HuH-7.5 (cell line): ENCODE data around the gene OGFOD3.
"Not testable (repeated sequence)": the region's sequence is repeated elsewhere in the genome, so short reads cannot be mapped to it uniquely, and the experiment has no call there.

Experiments used
- DNase-seq: peaks from one replicate; pipeline ENCODE4 v3.0.0; 2011; ENCODE audit warnings: low spot score

Gene OGFOD3

DNA sequence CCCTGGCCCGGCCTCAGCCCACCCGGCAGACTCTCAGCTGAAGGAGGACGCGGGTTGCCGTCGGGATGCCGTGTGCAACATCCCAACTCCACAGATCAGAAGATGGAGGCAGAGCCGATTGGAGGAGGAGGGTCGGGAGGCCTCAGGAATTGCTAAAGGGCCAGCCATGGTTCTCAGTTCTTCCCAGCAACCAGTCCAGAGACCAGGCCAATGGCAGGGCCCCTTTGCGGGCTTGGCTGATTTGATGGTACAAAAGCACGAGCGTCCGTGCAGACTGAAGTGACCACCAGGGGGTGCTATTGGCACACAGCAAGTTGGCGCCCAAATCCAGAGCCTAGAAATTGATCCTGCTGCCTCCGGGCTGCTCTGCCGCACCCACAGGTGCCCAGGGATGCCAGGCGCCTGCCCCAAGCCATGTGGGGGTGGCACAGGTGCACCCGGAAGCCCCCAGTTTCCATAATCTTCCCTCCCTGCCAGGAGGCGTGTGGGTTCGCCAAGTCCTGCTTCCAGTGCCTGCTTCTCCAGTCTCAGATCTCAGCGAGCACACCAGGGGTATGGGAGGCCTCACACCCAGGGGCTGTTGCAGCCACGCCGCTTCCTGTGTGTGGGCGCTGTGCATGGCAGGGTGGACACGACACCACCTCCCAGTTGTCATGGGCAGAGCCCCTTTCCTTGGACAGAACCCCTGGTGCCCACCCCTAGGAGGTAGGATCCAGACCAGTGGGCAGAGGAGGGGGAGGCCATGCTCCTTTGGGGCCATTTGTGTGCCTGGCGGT is 66.5 kb downstream of the OGFOD3 start:
- peak; percentile 81 for DNase-seq

GRCh38 chr17:82351254-82351712 is 67.1 kb downstream of the OGFOD3 start:
- no peak for DNase-seq

DNA sequence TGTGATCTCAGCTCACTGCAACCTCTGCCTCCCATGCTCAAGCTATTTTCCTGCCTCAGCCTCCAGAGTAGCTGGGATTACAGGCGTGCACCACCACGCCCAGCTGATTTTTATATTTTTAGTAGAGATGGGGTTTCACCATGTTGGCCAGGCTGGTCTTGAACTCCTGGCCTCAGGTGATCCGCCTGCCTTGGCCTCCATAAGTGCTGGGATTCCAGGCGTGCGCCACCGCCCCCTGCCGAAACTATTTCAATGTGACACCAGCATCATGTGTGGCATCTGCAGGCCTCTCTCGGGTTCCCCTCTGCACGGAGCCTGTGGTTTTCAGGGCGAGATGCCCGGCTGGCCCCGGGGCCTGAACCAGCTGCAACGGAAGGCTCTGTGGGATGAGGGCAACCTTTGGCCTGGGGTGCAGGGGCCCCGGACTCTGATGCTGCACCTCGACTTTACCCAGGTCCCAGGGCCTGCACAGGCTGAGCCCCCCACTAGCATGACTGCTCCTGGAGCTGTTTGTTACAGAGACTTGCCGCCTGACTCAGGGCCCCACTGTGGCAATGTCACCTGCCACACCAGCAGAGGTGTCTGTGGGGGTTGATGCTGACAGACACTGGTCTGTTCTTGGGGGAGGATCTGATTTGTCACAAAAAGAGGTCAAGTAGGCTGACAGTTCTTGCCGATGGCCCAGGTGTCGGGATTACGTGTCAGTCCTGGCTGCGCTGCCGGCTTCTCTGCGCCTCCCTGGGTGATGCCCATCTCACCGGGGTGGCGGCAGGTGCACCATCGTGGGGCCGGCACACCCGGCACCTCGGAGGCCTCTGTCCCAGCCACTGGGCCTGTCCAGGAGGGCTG is 68.0 kb downstream of the OGFOD3 start:
- no peak for DNase-seq

DNA sequence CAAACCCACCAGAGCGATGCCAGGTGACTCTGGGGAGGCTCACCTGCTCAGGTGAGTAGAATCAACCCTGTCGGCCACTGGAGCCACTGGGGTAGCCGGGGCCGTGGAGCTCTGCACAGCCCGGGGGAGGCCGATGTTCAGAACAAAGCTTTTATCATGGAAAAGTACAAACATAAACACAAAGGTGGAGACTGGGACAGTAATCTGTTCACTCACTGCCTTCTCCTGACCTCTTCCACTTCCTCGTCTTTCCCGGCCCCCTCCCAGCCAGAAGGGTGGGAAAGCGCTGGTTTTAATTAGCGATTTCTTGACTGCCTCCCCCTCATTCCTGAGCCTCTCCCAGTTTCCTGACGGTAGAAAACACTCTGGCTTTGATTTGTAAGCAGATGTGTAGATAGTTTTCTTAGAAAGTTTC is 69.1 kb downstream of the OGFOD3 start:
- DNase-seq = no peak

DNA sequence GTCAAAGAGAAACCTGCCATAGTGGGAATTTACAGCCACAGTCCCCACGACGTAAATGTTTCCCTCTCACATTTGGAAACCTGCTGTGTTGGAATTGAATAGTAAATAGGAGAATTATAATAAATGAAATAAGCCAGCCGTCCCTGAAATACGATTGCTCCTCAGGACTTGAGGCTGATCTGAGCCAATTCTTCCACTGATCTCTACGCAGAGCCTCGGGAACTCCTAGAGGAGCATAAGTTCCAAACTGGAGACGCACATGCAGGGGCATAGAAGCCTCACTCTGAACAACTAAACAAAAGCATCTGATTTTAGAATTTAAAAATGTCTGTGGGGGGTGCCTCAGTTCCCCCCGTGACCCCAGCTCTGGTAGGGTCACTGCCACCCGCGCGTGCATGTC is 69.5 kb downstream of the OGFOD3 start:
- no peak for DNase-seq

GRCh38 chr17:82348434-82348833 is 70.0 kb downstream of the OGFOD3 start:
- DNase-seq = no peak

DNA sequence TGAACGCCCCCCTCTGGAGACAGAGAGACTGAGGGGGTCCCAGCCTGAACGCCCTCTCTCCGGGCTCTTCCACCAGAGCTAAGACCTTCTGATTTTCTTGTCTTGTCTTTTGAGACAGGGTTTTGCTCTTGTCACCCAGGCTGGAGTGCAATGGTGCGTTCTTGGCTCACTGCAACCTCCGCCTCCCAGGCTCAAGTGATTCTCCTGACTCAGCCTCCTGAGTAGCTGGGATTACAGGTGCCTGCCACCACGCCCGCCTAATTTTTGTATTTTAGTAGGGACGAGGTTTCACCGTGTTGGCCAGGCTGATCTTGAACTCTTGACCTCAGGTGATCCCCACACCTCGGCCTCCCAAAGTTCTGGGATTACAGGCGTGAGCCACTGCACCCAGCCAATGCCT is 70.4 kb downstream of the OGFOD3 start:
- DNase-seq = not testable (repeated sequence)

DNA sequence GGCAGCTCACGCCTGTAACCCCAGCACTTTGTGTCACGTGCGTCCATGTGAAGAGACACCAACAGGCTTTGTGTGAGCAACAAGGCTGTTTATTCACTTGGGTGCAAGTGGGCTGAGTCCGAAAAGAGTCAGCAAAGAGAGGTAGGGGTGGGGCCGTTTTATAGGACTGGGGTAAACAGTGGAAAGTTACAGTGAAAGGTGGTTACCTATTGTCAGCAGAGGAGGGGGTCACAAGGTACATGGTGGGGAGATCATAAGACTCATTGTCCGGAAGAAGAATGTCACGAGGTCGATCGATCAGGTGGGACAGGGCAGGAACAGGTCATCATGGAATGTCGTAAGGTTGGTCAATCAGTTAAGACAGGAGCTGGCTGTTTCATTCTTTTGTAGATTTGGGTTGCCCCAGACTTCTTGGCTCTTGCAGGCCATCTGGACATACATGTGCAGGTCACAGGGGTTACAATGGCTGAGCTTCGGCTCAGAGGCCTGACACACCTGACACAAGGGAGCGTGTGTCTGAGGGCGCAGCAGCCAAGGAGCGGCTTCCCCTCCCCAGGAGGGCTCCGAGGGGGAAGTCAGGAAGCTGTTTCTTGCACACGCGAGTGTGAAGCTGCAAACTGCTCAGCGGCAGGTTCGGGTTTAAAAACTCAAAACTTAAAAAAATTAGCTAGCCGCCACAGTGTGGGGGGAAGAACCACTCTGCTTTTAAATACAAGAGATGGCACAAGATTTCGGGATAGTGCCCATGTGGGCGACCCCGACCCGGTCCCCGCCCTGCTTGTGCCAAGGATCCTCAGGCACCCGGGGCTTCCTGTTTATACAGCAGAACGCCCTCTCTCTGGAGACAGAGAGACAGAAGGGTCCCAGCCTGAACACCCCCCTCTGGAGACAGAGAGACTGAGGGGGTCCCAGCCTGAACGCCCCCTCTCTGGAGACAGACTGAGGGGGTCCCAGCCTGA is 71.8 kb downstream of the OGFOD3 start:
- DNase-seq = peak; percentile 74

- DNase-seq = no peak
These were observed 73.0 kb downstream of the OGFOD3 start for GRCh38 chr17:82345151-82345976.

GRCh38 chr17:82344175-82344907 is 74.0 kb downstream of the OGFOD3 start:
- no peak for DNase-seq

DNA sequence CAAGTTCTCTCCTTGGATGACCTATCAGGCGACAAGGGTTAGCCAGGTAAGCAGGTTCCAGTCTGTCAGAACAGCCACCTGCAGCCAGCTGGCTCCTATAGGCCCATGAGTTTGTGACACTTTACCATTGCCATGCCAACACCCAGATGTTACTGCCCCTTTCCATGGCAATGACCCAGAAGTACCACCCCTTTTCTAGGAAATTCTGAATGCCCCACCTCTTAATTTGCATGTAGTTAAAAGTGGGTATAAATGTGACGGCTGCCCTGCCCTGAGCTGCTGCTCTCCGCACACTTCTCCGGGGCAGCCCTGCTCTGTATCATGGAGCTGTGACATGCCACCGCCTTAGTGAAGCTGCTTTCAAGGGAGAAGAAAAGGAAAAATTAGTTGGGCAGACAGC is 74.8 kb downstream of the OGFOD3 start:
- DNase-seq = no peak

DNA sequence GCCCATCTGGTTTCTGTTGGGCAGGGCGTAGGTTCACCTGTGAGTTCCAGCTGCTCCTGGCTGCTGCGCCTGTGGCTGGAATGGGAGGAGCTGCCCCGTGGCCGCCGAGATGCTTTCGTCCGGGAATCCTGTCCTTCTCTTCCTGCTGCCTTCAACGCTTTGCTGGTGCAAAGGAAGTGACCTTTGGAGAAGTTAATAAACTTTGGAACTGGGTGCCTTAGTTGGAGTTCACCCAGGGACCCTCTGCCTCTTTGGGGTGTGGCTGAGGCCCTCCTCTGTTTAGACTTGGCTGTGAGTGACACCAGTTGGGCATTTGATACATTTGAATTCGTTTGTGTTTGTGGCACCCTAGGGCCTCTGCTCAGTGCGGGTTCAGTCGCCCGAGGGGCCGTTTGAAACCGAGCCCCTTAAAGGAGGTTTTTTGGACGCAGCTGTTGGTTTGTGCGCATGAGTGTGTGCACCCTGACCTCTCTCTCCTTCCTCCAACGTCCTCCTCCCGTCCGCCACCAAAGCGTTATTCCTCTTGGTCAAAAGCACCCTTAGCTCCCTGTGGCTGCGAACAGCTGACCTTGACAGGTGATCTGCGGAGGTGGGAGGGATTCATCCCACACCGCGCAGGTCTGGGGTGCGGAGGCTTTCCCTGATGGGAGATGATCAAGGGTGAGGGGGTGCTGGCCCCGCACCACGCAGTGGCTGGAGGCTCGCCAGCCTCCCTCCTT is 75.9 kb downstream of the OGFOD3 start:
- DNase-seq = no peak

DNA sequence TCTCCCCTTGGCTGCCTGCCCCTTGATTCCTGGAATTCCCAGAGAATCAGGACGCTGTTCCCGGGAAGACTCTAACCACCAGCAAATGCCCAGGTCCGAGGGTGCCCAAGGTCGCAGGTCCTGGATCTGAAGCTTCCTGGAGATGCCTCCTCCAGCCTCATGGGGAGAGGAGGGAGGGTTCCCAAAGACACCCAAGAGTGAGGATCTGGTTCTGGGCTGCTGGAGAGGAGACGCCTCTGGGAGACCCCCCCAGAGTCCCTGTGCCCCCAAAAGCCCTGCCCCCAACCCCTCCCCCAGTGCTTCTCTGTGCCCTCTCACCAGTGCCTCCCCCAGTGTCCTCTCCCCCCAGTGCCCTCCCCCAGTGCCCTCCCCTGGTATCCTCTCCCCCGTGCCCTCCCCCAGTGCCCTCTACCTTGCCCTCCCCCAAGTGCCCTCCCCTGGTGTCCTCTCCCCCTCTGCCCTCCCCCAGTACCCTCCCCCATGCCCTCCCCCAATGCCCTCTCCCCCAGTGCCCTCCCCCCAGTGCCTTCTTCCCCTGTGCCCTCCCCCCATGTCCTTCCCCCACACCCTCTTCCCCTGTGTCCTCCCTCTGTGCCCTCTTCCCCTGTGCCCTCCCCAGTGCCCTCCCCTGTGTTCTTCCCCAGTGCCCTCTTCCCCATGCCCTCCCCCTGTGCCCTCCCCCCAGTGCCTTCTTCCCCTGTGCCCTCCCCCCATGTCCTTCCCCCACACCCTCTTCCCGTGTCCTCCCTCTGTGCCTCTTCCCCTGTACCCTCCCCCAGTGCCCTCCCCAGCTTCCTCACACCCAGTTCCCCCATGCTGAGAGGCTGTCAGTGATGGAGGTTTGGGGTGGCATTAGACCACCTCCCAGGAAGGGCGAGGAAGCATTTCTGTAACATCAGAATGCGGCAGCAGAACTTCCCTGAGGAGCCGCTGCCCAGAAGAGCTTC is 78.5 kb downstream of the OGFOD3 start:
- DNase-seq = no peak
